GM12878 (cell line): Measurements from ENCODE around the gene HOMER2. TPM values are rescaled to one million over a fixed set of nuclear protein-coding genes. Genes with fewer than 3 reads are reported as not detected.

ENCODE experiments used
- ASH2L ChIP-seq: fragments of 300-600, 200-600 bp; sonication (generic); IDR thresholded peaks from 2 replicates; pipeline ENCODE4 v1.6.1; 2017; ENCODE audit warnings: low read depth, mild to moderate bottlenecking, borderline replicate concordance
- BRCA1 ChIP-seq: IDR thresholded peaks from 2 replicates; pipeline ENCODE4 v1.6.1; 2011; ENCODE audit warnings: low read depth, low read length, improper control_type of control experiment
- EZH2 ChIP-seq: IDR thresholded peaks from 2 replicates; pipeline ENCODE4 v1.6.1; 2012; ENCODE audit warnings: low read depth, mild to moderate bottlenecking, control low read depth, inconsistent platforms, low read length, borderline replicate concordance; ENCODE audit not compliant: control insufficient read depth
- IRF3 ChIP-seq: fragments of 450-650 bp; IDR thresholded peaks from 2 replicates; pipeline ENCODE4 v1.6.1; 2014; ENCODE audit warnings: mild to moderate bottlenecking
- IRF4 ChIP-seq: IDR thresholded peaks from 2 replicates; pipeline ENCODE4 v1.6.1; 2011; ENCODE audit warnings: low read depth, low read length
- KDM1A ChIP-seq: fragments of 200-600 bp; sonication (generic); IDR thresholded peaks from 2 replicates; pipeline ENCODE4 v1.6.1; 2016; ENCODE audit warnings: borderline replicate concordance
- MYB ChIP-seq: fragments of 150-350 bp; IDR thresholded peaks from 2 replicates; pipeline ENCODE4 v1.6.1; 2014; ENCODE audit warnings: mild to moderate bottlenecking, low read depth, low read length, borderline replicate concordance
- POLR2AphosphoS2 ChIP-seq: IDR thresholded peaks from 2 replicates; pipeline ENCODE4 v1.6.1; 2011; ENCODE audit warnings: low read depth, mild to moderate bottlenecking, low read length, improper control_type of control experiment, moderate library complexity
- RFX5 ChIP-seq: IDR thresholded peaks from 2 replicates; pipeline ENCODE4 v1.6.1; 2011; ENCODE audit warnings: low read depth, low read length, improper control_type of control experiment
- SRF ChIP-seq, 2 experiments: IDR thresholded peaks; 2 replicates each; pipeline ENCODE4 v1.6.1; 2011; ENCODE audit warnings: low read depth in 2 of 2, low read length in 2 of 2, mild to moderate bottlenecking in 1 of 2, moderate library complexity in 1 of 2
- STAT1 ChIP-seq: fragments of 450-650 bp; conservative IDR thresholded peaks from 2 replicates; pipeline ENCODE4 v1.6.1; 2014; ENCODE audit warnings: antibody characterized with exemption, mild to moderate bottlenecking
- YY1 ChIP-seq: IDR thresholded peaks from 2 replicates; pipeline ENCODE4 v1.6.1; 2011; ENCODE audit warnings: low read depth, mild to moderate bottlenecking, low read length
- ZNF622 ChIP-seq: fragments of 450-650 bp; IDR thresholded peaks from 2 replicates; pipeline ENCODE4 v1.6.1; 2017; ENCODE audit warnings: mild to moderate bottlenecking, inconsistent platforms
- ZSCAN29 ChIP-seq: fragments of 450-650 bp; IDR thresholded peaks from 2 replicates; pipeline ENCODE4 v1.6.1; 2017; ENCODE audit warnings: mild to moderate bottlenecking, moderate library complexity
- ZZZ3 ChIP-seq: IDR thresholded peaks from 2 replicates; pipeline ENCODE4 v1.6.1; 2011; ENCODE audit warnings: low read depth; ENCODE audit not compliant: control insufficient read depth, insufficient read length
- polyA plus RNA-seq, 11 experiments: library from polyadenylated mRNA; depleted of rRNA in 4 of 11; unstranded in 6 of 11; stranded (reverse) in 5 of 11; fragments of >200 nt; fragmentation: Nextera tagmentation in 4 of 11; fragmentation: Illumina TruSeq in 1 of 11; extraction: Ambion mirVana in 4 of 11; extraction: Trizol in 1 of 11; gene quantifications; 1 replicate in 1 of 11; 2 replicates in 10 of 11; pipeline versions ENCODE4 v1.2.1 to v1.2.3, GENCODE V29; 2011 to 2016; ENCODE audit warnings: inconsistent platforms in 2 of 11, missing spikeins in 2 of 11, low read depth in 1 of 11
- total RNA-seq, 4 experiments: library from RNA; depleted of rRNA in 3 of 4; stranded (reverse); fragments of >200 nt in 3 of 4; fragmentation: Illumina TruSeq in 1 of 4; extraction: Trizol in 1 of 4; gene quantifications; 2 replicates each; pipeline versions ENCODE4 v1.2.1 to v1.2.3, GENCODE V29; 2013 to 2021
- TF ChIP-seq, protein P1 (sequence below): IDR thresholded peaks from 2 replicates; pipeline ENCODE4 v1.6.1; 2011; ENCODE audit warnings: low read depth, low read length, improper control_type of control experiment, borderline replicate concordance
- TF ChIP-seq, protein P2 (sequence below): fragments of 450-650 bp; IDR thresholded peaks from 2 replicates; pipeline ENCODE4 v1.6.1; 2017; ENCODE audit warnings: low read depth, mild to moderate bottlenecking, moderate library complexity
- TF ChIP-seq, protein P3 (sequence below): fragments of 450-650 bp; formaldehyde crosslinking; IDR thresholded peaks from 2 replicates; pipeline ENCODE4 v1.4.0; 2020; ENCODE audit warnings: mild to moderate bottlenecking, moderate library complexity

The HOMER2 gene
- total and polyA plus RNA-seq, 10 of the 15 experiments (the other 5 are each of a cell fraction or from before 2014, with no cell fraction given) = 0.60 to 5.0 (median 1.8) TPM

DNA sequence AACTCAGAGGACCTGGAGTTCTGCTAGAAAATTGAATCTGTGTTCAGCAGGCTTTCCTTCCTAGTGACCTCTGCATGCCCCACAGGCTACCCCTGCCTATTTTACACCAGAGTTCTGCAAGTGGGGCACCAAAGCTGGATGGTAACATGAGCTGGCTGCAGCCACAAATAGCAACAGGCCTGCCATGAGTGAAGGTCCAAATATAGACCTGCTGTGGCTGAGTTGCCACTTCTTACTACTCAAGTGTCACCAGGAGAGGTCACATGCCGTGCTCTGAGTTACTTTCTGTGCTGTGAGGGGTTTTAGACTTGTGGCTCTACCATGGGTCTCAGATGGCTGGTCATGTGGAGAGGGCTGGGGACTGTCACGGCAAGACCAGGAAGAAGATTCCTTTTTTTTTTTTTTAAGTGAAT is 146.5 kb downstream of the HOMER2 start, which contains the start of gene FSD2 (continued):
- TF ChIP-seq, protein P1, sequence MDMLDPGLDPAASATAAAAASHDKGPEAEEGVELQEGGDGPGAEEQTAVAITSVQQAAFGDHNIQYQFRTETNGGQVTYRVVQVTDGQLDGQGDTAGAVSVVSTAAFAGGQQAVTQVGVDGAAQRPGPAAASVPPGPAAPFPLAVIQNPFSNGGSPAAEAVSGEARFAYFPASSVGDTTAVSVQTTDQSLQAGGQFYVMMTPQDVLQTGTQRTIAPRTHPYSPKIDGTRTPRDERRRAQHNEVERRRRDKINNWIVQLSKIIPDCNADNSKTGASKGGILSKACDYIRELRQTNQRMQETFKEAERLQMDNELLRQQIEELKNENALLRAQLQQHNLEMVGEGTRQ = peak; percentile 45; the same call in 1 of the 2 replicates
- no peak for TF ChIP-seq IRF3
- no peak for TF ChIP-seq BRCA1
- no peak for TF ChIP-seq ZNF622
- TF ChIP-seq ZSCAN29 = no peak
- TF ChIP-seq STAT1 = no peak
- TF ChIP-seq, protein P2, sequence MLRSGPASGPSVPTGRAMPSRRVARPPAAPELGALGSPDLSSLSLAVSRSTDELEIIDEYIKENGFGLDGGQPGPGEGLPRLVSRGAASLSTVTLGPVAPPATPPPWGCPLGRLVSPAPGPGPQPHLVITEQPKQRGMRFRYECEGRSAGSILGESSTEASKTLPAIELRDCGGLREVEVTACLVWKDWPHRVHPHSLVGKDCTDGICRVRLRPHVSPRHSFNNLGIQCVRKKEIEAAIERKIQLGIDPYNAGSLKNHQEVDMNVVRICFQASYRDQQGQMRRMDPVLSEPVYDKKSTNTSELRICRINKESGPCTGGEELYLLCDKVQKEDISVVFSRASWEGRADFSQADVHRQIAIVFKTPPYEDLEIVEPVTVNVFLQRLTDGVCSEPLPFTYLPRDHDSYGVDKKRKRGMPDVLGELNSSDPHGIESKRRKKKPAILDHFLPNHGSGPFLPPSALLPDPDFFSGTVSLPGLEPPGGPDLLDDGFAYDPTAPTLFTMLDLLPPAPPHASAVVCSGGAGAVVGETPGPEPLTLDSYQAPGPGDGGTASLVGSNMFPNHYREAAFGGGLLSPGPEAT = peak; percentile 72; the same call in 1 of the 2 replicates
- no peak for TF ChIP-seq ZZZ3
- TF ChIP-seq MYB = no peak
- TF ChIP-seq KDM1A = no peak
- TF ChIP-seq ASH2L = no peak
- no peak for TF ChIP-seq SRF (IDR thresholded peaks at IDR 0.05; ENCODE audit: low read depth in 2 of 2, low read length in 2 of 2)
- TF ChIP-seq IRF4 = peak; percentile 58; the same call in 1 of the 2 replicates
- TF ChIP-seq POLR2AphosphoS2 = no peak
- TF ChIP-seq YY1 = peak; percentile 46; the same call in 1 of the 2 replicates
- no peak for TF ChIP-seq RFX5
- TF ChIP-seq, protein P3, sequence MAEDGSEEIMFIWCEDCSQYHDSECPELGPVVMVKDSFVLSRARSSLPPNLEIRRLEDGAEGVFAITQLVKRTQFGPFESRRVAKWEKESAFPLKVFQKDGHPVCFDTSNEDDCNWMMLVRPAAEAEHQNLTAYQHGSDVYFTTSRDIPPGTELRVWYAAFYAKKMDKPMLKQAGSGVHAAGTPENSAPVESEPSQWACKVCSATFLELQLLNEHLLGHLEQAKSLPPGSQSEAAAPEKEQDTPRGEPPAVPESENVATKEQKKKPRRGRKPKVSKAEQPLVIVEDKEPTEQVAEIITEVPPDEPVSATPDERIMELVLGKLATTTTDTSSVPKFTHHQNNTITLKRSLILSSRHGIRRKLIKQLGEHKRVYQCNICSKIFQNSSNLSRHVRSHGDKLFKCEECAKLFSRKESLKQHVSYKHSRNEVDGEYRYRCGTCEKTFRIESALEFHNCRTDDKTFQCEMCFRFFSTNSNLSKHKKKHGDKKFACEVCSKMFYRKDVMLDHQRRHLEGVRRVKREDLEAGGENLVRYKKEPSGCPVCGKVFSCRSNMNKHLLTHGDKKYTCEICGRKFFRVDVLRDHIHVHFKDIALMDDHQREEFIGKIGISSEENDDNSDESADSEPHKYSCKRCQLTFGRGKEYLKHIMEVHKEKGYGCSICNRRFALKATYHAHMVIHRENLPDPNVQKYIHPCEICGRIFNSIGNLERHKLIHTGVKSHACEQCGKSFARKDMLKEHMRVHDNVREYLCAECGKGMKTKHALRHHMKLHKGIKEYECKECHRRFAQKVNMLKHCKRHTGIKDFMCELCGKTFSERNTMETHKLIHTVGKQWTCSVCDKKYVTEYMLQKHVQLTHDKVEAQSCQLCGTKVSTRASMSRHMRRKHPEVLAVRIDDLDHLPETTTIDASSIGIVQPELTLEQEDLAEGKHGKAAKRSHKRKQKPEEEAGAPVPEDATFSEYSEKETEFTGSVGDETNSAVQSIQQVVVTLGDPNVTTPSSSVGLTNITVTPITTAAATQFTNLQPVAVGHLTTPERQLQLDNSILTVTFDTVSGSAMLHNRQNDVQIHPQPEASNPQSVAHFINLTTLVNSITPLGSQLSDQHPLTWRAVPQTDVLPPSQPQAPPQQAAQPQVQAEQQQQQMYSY (CRISPR knock-in tag) = no peak
- no peak for TF ChIP-seq EZH2
